ENCODE measurements around the gene PFDN6. TPM values are rescaled to one million over a fixed set of nuclear protein-coding genes. Genes with fewer than 3 reads are reported as not detected.

The PFDN6 gene
- total and polyA plus RNA-seq, 2 of the 13 experiments (the other 11 are each of a cell fraction or from before 2014, with no cell fraction given), result 75.5 to 87.0 TPM

DNA sequence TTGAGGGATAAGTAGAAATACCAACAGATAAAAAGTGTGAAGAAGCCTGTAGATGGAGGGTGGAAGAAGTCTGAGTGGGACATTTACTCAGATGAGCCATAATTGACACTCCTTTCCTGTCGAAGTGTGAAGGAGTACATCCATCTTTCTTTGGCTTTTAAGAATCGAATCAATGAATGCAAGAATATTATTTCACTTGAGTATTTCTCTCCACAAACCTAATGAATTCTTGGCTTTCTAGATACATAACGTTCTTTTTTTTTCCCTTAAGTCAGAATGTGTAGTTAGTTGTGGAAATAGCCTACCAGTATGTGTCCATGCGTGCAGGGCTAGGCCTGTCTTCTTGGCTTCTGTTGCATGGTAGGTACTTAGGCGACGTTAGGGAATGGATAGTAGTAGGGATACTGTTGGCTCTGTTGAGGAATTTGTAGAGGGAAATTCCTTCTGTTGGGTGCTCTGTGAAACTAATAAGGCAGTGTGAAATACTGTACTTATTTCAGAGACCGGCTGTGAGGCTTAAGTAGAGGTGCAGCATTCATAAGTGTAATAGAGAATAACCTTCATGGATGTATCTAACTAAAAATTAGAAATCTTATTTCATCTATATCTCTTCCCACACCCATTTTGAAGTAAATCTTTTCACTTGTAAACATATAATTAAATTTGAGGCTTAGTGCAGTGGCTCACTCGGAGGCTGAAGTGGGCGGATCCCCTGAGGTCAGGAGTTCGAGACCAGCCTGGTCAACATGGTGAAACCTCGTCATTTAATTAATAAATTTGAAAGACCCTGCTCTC is 16.1 kb upstream of the PFDN6 start:
- DNase-seq (ENCODE audit: low spot score), result no peak
- 32% methylated on average over 11 of the region's 11 CpGs for WGBS (ENCODE audit: low lambda C conversion rate)
- H3K4me3 ChIP-seq (replicated peaks in 1 of 3; ENCODE audit: insufficient read depth in 1 of 3, low read depth in 2 of 3, low read length in 3 of 3), result peak overlapping the region; percentile 75 to 89 (median 80)
- H4K20me1 ChIP-seq (ENCODE audit: insufficient read depth, low read length), result peaks cover 33% of the 10 kb centered on the region
- H3K27me3 ChIP-seq (ENCODE audit: control insufficient read depth in 1 of 2, insufficient read depth in 2 of 2, low read length in 2 of 2), result no peaks in the 10 kb centered on the region; a peak in 1 of 5 replicates
- peak overlapping the region; percentile 89 for H3K4me2 ChIP-seq (ENCODE audit: low read depth, low read length)
- peaks cover 46% of the 10 kb centered on the region for H3K79me2 ChIP-seq (ENCODE audit: insufficient read depth, low read length)
- ChIA-PET POLR2A (interaction anchor here (0.6 to 3.9 kb wide), 10 partner anchors 9 to 75 kb away, joined by 3 to 94 read pairs (median 21); partner anchors contain the start of genes PFDN6, TAPBP, WDR46 and ZBTB22), CTCF (ENCODE audit: low intra/inter-chr PET ratio, low total read pairs) (no interaction called here)
- H2AFZ ChIP-seq (ENCODE audit: low read length), result no peak overlapping the region
- in situ Hi-C loops (cut with HindIII; ENCODE audit: extremely low pct_ligation_motif_present, low pct_unique_long_range_greater_than_20kb) (no loop called here), intact Hi-C loops (cut with micrococcal nuclease; ENCODE audit: unreplicated experiment) (loop anchor here (5.0 kb wide), 1 partner anchor 39 kb away; the partner anchor contains the start of gene TAPBP)
- H3K27ac ChIP-seq (ENCODE audit: extremely low read length, insufficient read depth, low read length), result peak overlapping the region; percentile 95
- H3K9me3 ChIP-seq (ENCODE audit: low read length), result no peaks in the 10 kb centered on the region
- BruUV-seq (replicated peaks), result no TSS peak
- H3K4me1 ChIP-seq (ENCODE audit: insufficient read depth, low read length), result peaks cover 48% of the 10 kb centered on the region
- no peak for FAIRE-seq
- peaks cover 20 to 47% of the 10 kb centered on the region in 2 experiments for H3K36me3 ChIP-seq (replicated peaks in 1 of 2; ENCODE audit: control insufficient read depth in 1 of 2, insufficient read depth in 2 of 2, low read length in 2 of 2)
- ATAC-seq, result no peak
- H3K9ac ChIP-seq (ENCODE audit: insufficient read depth, low read depth, low read length), result peak overlapping the region; percentile 95
- TF ChIP-seq RBFOX2 (IDR thresholded peaks at IDR 0.05; ENCODE audit: low read depth, low read length) (peak; percentile 16; the same call in 1 of the 2 replicates), SYNCRIP (IDR thresholded peaks at IDR 0.05; ENCODE audit: insufficient read depth, low read depth, low read length) (no peak), ZEB1 (IDR thresholded peaks at IDR 0.05; ENCODE audit: insufficient replicate concordance, low read depth) (no peak), SIN3A (IDR thresholded peaks at IDR 0.05; ENCODE audit: borderline replicate concordance, low read depth, low read length) (0 out of 2 replicates have a peak, but pooled peaks have one; percentile 26), ZC3H4 (CRISPR knock-in tag; IDR thresholded peaks at IDR 0.05; ENCODE audit: borderline replicate concordance) (no peak), ZNF563 (CRISPR knock-in tag; IDR thresholded peaks at IDR 0.05) (no peak), PLRG1 (conservative IDR thresholded peaks at IDR 0.05) (no peak), SALL1 (CRISPR knock-in tag; IDR thresholded peaks at IDR 0.05) (no peak), ZNF251 (CRISPR knock-in tag; IDR thresholded peaks at IDR 0.05) (no peak), MAFG (CRISPR knock-in tag; IDR thresholded peaks at IDR 0.05) (no peak), ZNF546 (CRISPR knock-in tag; conservative IDR thresholded peaks at IDR 0.05) (no peak), TARDBP (CRISPR knock-in tag; IDR thresholded peaks at IDR 0.05) (no peak), SSRP1 (CRISPR knock-in tag; IDR thresholded peaks at IDR 0.05) (peak; percentile 54; the same call in 1 of the 2 replicates), ZNF775 (CRISPR knock-in tag; IDR thresholded peaks at IDR 0.05; ENCODE audit: borderline replicate concordance) (no peak), POLR2AphosphoS5 (IDR thresholded peaks at IDR 0.05; ENCODE audit: low read depth, low read length) (peak; percentile 21; the same call in 1 of the 2 replicates), ZNF430 (CRISPR knock-in tag; IDR thresholded peaks at IDR 0.05) (no peak), TGIF2 (CRISPR knock-in tag; IDR thresholded peaks at IDR 0.05) (0 out of 2 replicates have a peak, but pooled peaks have one; percentile 4)
- TF ChIP-seq, protein P1, sequence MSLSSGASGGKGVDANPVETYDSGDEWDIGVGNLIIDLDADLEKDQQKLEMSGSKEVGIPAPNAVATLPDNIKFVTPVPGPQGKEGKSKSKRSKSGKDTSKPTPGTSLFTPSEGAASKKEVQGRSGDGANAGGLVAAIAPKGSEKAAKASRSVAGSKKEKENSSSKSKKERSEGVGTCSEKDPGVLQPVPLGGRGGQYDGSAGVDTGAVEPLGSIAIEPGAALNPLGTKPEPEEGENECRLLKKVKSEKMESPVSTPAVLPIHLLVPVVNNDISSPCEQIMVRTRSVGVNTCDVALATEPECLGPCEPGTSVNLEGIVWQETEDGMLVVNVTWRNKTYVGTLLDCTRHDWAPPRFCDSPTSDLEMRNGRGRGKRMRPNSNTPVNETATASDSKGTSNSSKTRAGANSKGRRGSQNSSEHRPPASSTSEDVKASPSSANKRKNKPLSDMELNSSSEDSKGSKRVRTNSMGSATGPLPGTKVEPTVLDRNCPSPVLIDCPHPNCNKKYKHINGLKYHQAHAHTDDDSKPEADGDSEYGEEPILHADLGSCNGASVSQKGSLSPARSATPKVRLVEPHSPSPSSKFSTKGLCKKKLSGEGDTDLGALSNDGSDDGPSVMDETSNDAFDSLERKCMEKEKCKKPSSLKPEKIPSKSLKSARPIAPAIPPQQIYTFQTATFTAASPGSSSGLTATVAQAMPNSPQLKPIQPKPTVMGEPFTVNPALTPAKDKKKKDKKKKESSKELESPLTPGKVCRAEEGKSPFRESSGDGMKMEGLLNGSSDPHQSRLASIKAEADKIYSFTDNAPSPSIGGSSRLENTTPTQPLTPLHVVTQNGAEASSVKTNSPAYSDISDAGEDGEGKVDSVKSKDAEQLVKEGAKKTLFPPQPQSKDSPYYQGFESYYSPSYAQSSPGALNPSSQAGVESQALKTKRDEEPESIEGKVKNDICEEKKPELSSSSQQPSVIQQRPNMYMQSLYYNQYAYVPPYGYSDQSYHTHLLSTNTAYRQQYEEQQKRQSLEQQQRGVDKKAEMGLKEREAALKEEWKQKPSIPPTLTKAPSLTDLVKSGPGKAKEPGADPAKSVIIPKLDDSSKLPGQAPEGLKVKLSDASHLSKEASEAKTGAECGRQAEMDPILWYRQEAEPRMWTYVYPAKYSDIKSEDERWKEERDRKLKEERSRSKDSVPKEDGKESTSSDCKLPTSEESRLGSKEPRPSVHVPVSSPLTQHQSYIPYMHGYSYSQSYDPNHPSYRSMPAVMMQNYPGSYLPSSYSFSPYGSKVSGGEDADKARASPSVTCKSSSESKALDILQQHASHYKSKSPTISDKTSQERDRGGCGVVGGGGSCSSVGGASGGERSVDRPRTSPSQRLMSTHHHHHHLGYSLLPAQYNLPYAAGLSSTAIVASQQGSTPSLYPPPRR (CRISPR knock-in tag; IDR thresholded peaks at IDR 0.05; ENCODE audit: borderline replicate concordance), result no peak
- TF ChIP-seq, protein P2, sequence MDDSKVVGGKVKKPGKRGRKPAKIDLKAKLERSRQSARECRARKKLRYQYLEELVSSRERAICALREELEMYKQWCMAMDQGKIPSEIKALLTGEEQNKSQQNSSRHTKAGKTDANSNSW (CRISPR knock-in tag; IDR thresholded peaks at IDR 0.05; ENCODE audit: borderline replicate concordance), result no peak
